Amniotic stem cell (primary cell): Measurements from ENCODE around the gene SLIT3.

Experiments
- DNase-seq: peaks from one replicate; lab custom pipeline; 2025; lab: John Stamatoyannopoulos, UW

SLIT3 gene

GRCh38 chr5:168890816-168891812 lies 409.8 kb downstream of the SLIT3 start:
- no peak for DNase-seq

GRCh38 chr5:168889039-168889438 lies 411.9 kb downstream of the SLIT3 start:
- DNase-seq: no peak

GRCh38 chr5:168887931-168888330 lies 413.0 kb downstream of the SLIT3 start:
- no peak for DNase-seq

GRCh38 chr5:168886157-168886556 lies 414.8 kb downstream of the SLIT3 start:
- DNase-seq: no peak

GRCh38 chr5:168885324-168886120 lies 415.4 kb downstream of the SLIT3 start:
- DNase-seq: no peak

GRCh38 chr5:168883991-168884390 lies 416.9 kb downstream of the SLIT3 start:
- no peak for DNase-seq

GRCh38 chr5:168883281-168883741 lies 417.6 kb downstream of the SLIT3 start:
- no peak for DNase-seq

- no peak for DNase-seq
Observed at GRCh38 chr5:168882283-168882682, 418.7 kb downstream of the SLIT3 start.

GRCh38 chr5:168881427-168882149 lies 419.4 kb downstream of the SLIT3 start:
- no peak for DNase-seq

- no peak for DNase-seq
Observed at GRCh38 chr5:168879929-168880328, 421.0 kb downstream of the SLIT3 start.

GRCh38 chr5:168879331-168879730 lies 421.6 kb downstream of the SLIT3 start:
- DNase-seq: no peak

GRCh38 chr5:168878135-168878745 lies 422.7 kb downstream of the SLIT3 start:
- no peak for DNase-seq

GRCh38 chr5:168877132-168877892 lies 423.6 kb downstream of the SLIT3 start:
- DNase-seq: no peak

GRCh38 chr5:168876419-168876818 lies 424.5 kb downstream of the SLIT3 start:
- no peak for DNase-seq

- no peak for DNase-seq
Observed at GRCh38 chr5:168875832-168876231, 425.1 kb downstream of the SLIT3 start.

GRCh38 chr5:168874713-168875380 lies 426.1 kb downstream of the SLIT3 start:
- DNase-seq: no peak

- DNase-seq: no peak
Observed at GRCh38 chr5:168872246-168872645, 428.7 kb downstream of the SLIT3 start.

GRCh38 chr5:168870910-168871309 lies 430.0 kb downstream of the SLIT3 start:
- DNase-seq: no peak

- DNase-seq: no peak
Observed at GRCh38 chr5:168869615-168870227, 431.2 kb downstream of the SLIT3 start.

- DNase-seq: no peak
Observed at GRCh38 chr5:168867241-168867640, 433.7 kb downstream of the SLIT3 start.
